Middle frontal gyrus (tissue), 1 donor: Measurements from ENCODE around the gene ANKRD44.

Source experiments
- DNase-seq: peaks from one replicate; pipeline ENCODE4 v3.0.0-alpha.2; 2015; ENCODE audit warnings: low spot score; ENCODE audit errors: extremely low spot score

The ANKRD44 gene

GRCh38 chr2:197181491-197181890 lies 129.1 kb downstream of the ANKRD44 start:
- no peak for DNase-seq

- no peak for DNase-seq
Measured at GRCh38 chr2:197179744-197180498, 130.7 kb downstream of the ANKRD44 start.

GRCh38 chr2:197176522-197176921 lies 134.1 kb downstream of the ANKRD44 start:
- DNase-seq = no peak

GRCh38 chr2:197174539-197175094 lies 136.0 kb downstream of the ANKRD44 start:
- no peak for DNase-seq

DNA sequence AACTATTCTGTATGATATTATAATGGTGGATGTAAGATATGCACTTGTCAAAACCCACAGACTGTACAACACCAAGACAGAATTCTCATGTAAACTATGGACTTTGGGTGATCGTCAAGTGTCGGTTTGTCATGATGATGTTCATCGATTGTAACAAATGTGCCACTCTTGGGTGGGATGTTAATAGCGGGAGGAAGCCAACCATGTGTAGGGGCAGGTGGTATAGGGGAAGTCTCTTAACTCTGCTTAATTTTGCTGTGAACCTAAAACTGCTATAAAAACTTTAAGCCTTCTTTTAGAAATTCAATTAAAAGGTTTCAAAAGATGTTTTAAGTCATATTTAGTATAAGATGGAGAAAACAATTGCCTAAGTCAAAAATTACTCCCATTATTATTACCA lies 139.0 kb downstream of the ANKRD44 start:
- DNase-seq = no peak

DNA sequence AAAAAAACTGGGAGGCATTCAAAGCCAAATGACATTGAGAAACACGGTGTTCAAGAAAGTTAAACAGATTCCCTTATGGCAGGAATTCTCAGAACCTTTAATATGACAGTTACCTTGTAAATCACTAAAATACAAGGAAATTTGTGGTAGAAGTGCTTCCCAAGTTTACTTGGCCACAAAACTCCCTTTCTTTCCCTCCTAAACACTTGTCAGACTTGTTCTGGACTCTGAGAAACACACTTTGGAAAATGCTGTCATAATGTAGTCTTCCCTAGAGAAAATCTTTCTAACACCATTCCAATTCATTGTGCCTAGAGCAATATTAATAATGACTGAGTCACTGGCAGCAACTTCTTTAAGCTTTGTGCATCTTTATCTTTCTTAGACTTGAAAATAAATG lies 140.4 kb downstream of the ANKRD44 start:
- no peak for DNase-seq

- DNase-seq = no peak
Measured at GRCh38 chr2:197168705-197169104, 141.9 kb downstream of the ANKRD44 start.

DNA sequence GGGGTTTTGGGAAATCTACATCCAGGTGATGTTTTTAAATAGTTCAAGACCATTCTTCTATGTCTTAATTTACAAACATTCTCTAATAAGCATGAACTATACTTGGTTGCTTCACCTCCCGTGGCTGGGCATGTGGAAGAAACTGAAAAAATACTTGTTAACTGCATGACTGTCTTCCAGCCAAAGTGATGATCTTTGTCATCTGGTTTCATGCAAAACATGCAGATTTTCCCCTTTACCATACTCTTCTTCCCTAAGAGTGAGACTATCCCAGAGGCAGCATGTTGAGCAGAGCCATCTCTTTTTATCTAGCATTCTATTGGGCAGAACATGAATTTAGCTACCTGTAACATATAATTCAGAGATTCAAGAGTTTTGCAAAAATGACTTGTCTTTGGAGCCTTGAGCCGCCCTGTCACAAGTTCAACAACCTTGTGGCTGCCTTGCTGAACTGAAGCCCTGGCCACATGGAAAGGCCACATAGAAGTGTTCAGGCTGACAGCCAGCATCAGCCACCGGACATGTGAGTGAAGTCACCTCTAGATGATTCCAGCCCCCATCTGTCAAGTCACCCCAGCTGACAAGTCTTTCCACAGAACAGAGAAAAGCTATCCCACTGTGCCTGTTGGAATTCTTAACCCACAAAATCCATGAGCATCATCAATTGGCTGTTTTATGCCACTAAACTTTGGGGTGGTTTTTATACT lies 142.8 kb downstream of the ANKRD44 start:
- no peak for DNase-seq

DNA sequence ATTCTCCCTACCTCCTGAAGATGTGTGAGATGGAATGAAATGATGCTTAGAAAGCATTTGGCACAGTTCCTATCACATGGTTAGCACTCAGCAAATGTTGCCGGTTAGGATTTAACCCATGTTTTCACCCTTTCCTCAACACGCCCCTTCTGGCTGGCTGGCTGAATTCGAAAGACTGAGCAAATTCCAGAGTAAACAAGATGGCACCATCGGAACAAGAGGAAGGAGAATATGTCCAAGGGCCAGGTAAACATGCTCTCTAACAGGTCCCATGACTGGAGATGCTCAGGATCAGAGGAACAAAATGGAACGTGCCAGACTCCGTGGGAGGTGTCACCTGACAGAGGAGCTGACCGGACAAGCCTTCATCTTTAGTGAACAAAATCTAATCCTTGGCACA lies 145.6 kb downstream of the ANKRD44 start:
- DNase-seq = no peak

GRCh38 chr2:197164141-197164754 lies 146.3 kb downstream of the ANKRD44 start:
- DNase-seq = no peak

- no peak for DNase-seq
Measured at GRCh38 chr2:197163712-197164140, 146.9 kb downstream of the ANKRD44 start.

- DNase-seq = no peak
Measured at GRCh38 chr2:197161774-197162173, 148.8 kb downstream of the ANKRD44 start.

GRCh38 chr2:197159661-197160211 lies 150.8 kb downstream of the ANKRD44 start:
- no peak for DNase-seq

DNA sequence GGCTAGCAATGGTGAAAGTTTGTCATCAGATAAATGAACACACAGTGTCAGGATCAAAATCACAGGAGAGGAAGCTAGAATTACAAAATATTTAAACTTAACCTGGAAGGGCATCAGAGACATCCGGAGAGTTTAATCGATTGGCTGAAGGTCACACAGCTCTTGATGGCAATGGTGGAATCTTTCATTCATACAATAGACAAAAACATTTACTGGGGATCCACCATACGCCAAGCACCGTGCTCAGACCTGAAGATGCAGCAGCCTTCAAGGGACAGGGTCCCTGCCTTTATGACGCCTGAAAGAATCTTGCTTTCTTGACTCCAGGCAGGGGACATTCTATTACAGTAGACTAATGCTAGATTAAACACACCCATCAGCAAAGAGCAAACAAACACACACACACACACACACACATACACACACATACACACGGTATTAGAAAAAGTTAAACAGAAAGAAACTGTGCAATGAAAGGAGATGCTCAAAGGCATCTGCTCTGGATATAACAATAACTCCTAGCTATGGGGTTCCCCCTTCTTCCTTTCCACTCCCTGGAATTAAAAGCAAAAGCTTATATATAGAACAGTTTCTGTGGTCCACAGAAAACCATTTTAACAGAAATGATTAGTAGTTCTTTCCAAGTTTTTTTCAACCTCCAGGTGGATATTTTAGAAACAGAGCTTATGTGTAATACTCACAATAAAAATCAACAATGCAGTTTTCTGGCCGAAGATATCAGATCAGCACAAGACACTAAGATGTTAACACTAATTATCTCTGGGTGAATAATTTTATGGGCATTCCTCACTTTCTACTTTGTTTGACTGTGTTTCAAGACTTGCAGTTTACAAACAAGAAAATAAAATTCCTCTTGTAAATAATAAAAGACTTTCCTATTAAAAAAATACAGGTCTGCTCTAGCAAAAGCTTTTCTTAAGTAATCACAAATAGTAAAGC lies 151.7 kb downstream of the ANKRD44 start:
- DNase-seq = no peak

DNA sequence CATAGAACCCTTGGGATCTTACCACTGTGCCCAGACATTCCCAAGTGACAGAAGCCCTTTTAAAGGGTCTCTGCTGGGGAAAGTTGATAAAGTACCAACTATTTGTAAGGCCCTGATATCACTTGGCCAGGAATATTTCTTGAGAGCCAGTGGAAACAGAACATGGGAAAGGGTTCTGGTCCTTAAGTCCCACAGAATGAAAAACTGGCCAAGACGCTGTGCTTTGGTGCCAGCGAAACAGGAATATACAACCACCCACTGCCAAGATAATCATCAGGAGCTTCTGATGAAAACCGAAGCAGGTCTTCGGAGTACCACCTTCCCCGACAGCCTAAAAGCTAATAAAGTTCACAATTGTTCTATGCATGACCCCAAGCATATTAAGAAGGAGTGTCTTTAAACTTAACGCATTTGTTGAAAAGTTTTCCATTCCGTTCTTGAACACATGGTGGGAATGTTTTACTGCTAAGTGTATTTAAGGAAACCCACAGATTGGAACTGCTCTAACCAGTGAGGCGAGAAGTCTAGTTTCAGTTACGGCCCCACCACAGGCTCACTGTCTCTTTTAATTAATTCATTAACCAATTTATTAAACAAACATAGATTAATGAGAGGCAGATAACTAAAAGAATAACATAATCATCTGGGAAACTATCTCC lies 152.6 kb downstream of the ANKRD44 start:
- DNase-seq = no peak

DNA sequence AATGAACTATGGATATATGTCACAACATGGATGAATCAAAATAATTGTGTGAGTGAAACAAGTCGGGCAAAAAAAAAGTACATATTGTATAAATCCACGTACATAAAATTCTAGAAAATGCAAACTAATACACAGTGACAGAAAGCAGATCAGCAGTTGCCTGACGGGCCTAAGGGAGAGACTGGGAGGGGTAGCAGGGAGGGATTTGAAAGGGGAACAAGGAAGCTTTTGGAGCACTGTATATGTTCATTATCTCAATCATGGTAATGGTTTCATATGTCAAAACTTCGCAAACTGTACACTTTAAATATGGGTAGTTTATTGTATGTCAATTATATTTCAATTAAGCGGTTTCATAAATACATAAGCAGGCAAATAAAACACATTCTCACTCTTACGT lies 153.8 kb downstream of the ANKRD44 start:
- no peak for DNase-seq

DNA sequence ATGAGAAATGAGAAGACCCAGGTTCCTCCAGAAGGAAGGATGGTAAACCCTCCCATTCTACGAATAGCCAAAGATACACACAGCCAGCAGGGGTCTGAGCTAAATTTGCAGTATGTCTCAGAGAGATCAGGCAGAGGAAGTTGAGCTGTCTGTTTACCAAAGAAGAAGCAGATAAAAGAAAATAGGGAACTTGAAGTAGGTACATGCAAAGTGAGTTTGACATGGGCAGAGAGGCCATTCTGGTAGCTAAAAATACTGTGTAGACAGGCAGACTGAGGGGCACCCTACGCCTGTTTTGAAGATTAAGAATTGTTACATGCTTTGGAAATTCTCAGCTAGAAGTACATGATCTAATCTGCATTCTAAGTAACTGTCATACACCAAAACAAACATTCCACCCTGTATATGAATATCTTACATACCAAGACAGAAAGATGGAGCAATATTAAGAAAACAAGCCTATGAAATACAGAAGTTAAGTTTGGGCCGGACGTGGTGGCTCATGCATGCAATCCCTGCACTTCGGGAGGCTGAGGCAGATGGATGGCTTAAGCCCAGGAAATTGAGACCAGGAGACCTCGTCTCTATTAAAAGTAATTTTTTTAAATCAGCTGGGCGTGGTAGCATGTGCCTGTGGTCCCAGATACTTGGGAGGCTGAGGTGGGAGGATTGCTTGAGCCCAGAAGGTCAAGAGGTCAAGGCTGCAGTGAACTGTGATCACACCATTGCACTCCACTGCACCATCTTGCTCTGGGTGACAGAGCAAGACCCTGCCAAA lies 157.9 kb downstream of the ANKRD44 start:
- no peak for DNase-seq

DNA sequence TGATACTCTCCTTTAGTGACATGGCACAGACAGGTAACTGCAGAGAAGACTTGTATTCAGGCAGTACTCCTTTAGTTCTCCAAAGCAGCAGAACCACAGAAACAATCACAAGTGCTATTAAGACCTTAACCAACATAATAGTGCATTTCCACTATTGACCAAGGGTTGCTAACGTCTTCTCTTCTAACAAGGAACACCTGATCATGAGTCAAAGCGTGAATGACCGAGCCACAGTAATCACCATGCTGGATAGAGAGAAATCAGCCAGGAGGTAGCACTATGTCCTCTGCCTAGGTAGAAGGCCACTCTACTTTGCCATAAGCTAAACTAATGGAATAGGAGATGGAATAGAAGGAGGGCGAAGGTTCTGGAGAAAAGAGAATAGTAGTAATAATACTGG lies 161.0 kb downstream of the ANKRD44 start:
- DNase-seq = no peak

DNA sequence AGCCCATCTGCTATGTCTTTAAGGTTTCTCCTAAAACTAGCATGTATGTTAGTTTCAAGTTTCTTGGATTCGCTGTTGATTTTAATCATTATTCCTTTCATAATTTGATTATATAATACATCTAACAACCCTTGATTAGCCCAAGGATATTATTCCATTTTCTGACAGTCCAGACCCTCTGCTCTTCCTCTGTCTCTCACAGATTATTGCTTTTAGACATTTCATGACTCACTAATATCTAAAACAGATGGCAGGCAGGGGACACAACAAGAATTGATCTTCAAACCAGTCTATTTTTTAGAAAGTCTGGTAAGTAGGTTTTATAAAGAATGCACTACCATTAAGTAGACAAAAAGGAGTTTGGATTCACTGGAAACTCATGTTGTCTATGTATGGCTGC lies 162.2 kb downstream of the ANKRD44 start:
- no peak for DNase-seq
